Ectodermal cell (in vitro differentiated cells): Measurements from ENCODE around the gene TBC1D1.
"Not testable (repeated sequence)": the region's sequence is repeated elsewhere in the genome, so short reads cannot be mapped to it uniquely, and the experiment has no call there.

Source experiments
- H3K27ac ChIP-seq: 2 replicates; pipeline ENCODE4 v1.7.0; 2013; ENCODE audit warnings: mild to moderate bottlenecking, low read depth, low read length; ENCODE audit not compliant: insufficient read depth, poor library complexity, severe bottlenecking
- H3K27me3 ChIP-seq: 2 replicates; pipeline ENCODE4 v1.7.0; 2013; ENCODE audit warnings: mild to moderate bottlenecking, low read length; ENCODE audit not compliant: insufficient read depth, control insufficient read depth, poor library complexity, severe bottlenecking
- H3K36me3 ChIP-seq: one replicate; pipeline ENCODE4 v1.7.0; 2013; ENCODE audit warnings: low read length; ENCODE audit not compliant: control insufficient read depth, insufficient read depth
- H3K4me1 ChIP-seq: one replicate; pipeline ENCODE4 v1.7.0; 2013; ENCODE audit warnings: low read length; ENCODE audit not compliant: control insufficient read depth, insufficient read depth
- H3K4me3 ChIP-seq: 2 replicates; pipeline ENCODE4 v1.7.0; 2013; ENCODE audit warnings: low read depth, low read length, control low read depth; ENCODE audit not compliant: insufficient read depth
- H3K9me3 ChIP-seq: 2 replicates; pipeline ENCODE4 v1.7.0; 2013; ENCODE audit warnings: mild to moderate bottlenecking, low read length, moderate library complexity; ENCODE audit not compliant: control insufficient read depth
- WGBS, 2 experiments: methylation state at CpG; one replicate each; pipeline ENCODE4 v1.1.7; 2013; ENCODE audit warnings: missing lambda C conversion rate in 2 of 2; 5-methylcytosine and 5-hydroxymethylcytosine counted together

The TBC1D1 gene

GRCh38 chr4:38020386-38020785 lies 129.5 kb downstream of the TBC1D1 start:
- Histone ChIP-seq H3K27ac (no peak overlapping the region), H3K4me1 (no peaks in the 10 kb centered on the region), H3K4me3 (no peak overlapping the region), H3K36me3 (peaks cover 23% of the 10 kb centered on the region), H3K27me3 (no peaks in the 10 kb centered on the region), H3K9me3 (no peaks in the 10 kb centered on the region)
- 95% methylated on average over 7 of the region's 7 CpGs for WGBS, 2 experiments

GRCh38 chr4:38020961-38021360 lies 130.1 kb downstream of the TBC1D1 start:
- H3K27ac ChIP-seq, H3K4me1 ChIP-seq, H3K27me3 ChIP-seq, H3K4me3 ChIP-seq, H3K9me3 ChIP-seq: not testable (repeated sequence)
- 92% methylated on average over 4 of the region's 4 CpGs for WGBS, 2 experiments
- H3K36me3 ChIP-seq = peaks cover 23% of the 10 kb centered on the region

- Histone ChIP-seq H3K4me3 (no peak overlapping the region), H3K27me3 (no peaks in the 10 kb centered on the region), H3K9me3 (no peaks in the 10 kb centered on the region), H3K27ac (no peak overlapping the region), H3K4me1 (no peaks in the 10 kb centered on the region), H3K36me3 (peaks cover 23% of the 10 kb centered on the region)
- 90 to 93% methylated on average over 3 of the region's 3 CpGs for WGBS, 2 experiments
These were observed 130.9 kb downstream of the TBC1D1 start for GRCh38 chr4:38021751-38022150.

- no peak overlapping the region for H3K27ac ChIP-seq
- no peaks in the 10 kb centered on the region for H3K4me1 ChIP-seq
- no peak overlapping the region for H3K4me3 ChIP-seq
- H3K9me3 ChIP-seq = no peaks in the 10 kb centered on the region
- whole genome bisulfite sequencing, 2 experiments = 86 to 88% methylated on average over 12 of the region's 13 CpGs
- H3K27me3 ChIP-seq = no peaks in the 10 kb centered on the region
- H3K36me3 ChIP-seq = peaks cover 23% of the 10 kb centered on the region
These were observed 132.7 kb downstream of the TBC1D1 start for GRCh38 chr4:38023347-38024205.

DNA sequence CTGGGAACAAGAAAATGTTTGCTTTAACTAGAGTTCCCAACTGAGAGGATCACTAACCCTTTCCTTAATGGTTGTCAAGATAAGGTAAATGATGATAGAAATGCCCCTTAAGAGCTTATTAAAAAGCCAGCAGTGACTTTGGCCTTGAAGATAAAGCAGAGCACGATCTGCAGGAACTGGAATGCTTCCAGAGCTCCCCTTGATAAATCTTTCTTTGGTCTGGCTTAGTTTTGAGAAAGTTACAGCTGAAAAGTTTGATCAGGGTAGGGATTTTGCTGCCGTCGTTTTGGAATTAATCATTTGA lies 133.3 kb downstream of the TBC1D1 start:
- Histone ChIP-seq H3K36me3 (peaks cover 23% of the 10 kb centered on the region), H3K27me3 (no peaks in the 10 kb centered on the region), H3K27ac (no peak overlapping the region), H3K9me3 (no peaks in the 10 kb centered on the region), H3K4me3 (no peak overlapping the region), H3K4me1 (no peaks in the 10 kb centered on the region)
- 87 to 94% methylated on average over 1 of the region's 3 CpGs for WGBS, 2 experiments

GRCh38 chr4:38025665-38026064 lies 134.8 kb downstream of the TBC1D1 start:
- no peak overlapping the region for H3K4me3 ChIP-seq
- WGBS, 2 experiments = 93 to 94% methylated on average over 7 of the region's 7 CpGs

DNA sequence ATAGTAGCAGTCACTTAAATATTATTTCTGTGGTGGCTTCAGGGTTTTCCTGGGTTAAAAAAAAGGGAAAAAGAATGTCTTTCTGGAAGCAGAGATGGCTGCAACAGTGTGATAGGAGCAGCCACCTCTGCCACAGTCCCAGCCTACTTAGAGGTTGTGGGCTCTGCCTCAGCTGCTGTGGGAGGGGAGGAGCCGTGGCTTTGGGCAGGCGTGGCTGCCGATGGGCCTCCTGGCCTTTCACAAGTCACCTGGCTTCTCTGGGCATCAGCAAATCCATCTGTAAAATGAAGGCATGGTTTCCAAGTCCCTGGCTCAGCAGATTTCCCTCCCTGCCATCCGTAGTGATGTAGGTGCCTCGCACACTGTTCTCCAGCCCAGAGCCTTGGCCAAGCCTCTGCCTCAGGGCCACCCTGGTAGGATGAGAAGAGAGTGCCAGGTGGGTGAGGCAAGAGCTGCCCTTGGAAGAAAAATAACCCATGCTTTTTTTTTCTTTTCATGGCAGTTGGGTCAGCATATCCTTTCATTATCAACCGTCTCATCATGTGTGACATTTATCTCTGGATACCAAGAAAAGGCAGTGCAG lies 135.4 kb downstream of the TBC1D1 start:
- no peaks in the 10 kb centered on the region for H3K9me3 ChIP-seq
- WGBS, 2 experiments = 96 to 97% methylated on average over 6 of the region's 6 CpGs
- no peaks in the 10 kb centered on the region for H3K4me1 ChIP-seq
- no peak overlapping the region for H3K4me3 ChIP-seq
- H3K27me3 ChIP-seq = no peaks in the 10 kb centered on the region
- peaks cover 16% of the 10 kb centered on the region for H3K36me3 ChIP-seq
- H3K27ac ChIP-seq = no peak overlapping the region

More at GRCh38 chr4:38025665-38026064, 134.8 kb downstream of the TBC1D1 start:
- Histone ChIP-seq H3K27me3 (no peaks in the 10 kb centered on the region), H3K9me3 (no peaks in the 10 kb centered on the region), H3K4me1 (no peaks in the 10 kb centered on the region), H3K27ac (no peak overlapping the region), H3K36me3 (peaks cover 20% of the 10 kb centered on the region)

DNA sequence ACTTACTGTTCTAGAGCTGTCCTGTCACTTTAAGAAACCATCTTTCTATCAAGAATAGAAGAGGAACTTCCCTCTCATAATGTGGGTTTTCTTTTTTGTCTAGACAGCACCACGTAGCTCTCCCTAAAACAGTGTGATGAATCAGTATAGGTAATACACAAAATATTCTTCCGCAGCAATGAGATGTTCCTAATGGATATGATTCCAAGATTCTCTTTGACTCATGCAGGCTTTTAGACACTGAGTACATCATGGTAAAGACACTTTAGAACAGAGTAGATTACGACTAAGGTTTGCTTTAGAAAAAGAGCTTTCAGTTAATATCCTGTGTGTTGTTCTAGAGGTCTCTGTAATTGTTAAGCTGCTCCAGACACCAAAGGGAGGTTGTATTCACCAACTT lies 139.1 kb downstream of the TBC1D1 start:
- H3K4me1 ChIP-seq = no peaks in the 10 kb centered on the region
- 46 to 67% methylated on average over 2 to 3 of the region's 3 CpGs for WGBS, 2 experiments
- no peaks in the 10 kb centered on the region for H3K27me3 ChIP-seq
- no peaks in the 10 kb centered on the region for H3K9me3 ChIP-seq
- H3K36me3 ChIP-seq = peaks cover 3% of the 10 kb centered on the region
- no peak overlapping the region for H3K27ac ChIP-seq
- H3K4me3 ChIP-seq = no peak overlapping the region

GRCh38 chr4:38034986-38035882 lies 144.3 kb downstream of the TBC1D1 start:
- Histone ChIP-seq H3K4me3 (no peak overlapping the region), H3K27me3 (no peaks in the 10 kb centered on the region), H3K4me1 (no peaks in the 10 kb centered on the region), H3K9me3 (no peaks in the 10 kb centered on the region), H3K27ac (no peak overlapping the region), H3K36me3 (no peaks in the 10 kb centered on the region)
- 77 to 78% methylated on average over 11 of the region's 11 CpGs for WGBS, 2 experiments

GRCh38 chr4:38036548-38036947 lies 145.7 kb downstream of the TBC1D1 start:
- Histone ChIP-seq H3K4me1 (no peaks in the 10 kb centered on the region), H3K9me3 (no peaks in the 10 kb centered on the region), H3K36me3 (no peaks in the 10 kb centered on the region), H3K4me3 (no peak overlapping the region), H3K27me3 (no peaks in the 10 kb centered on the region), H3K27ac (no peak overlapping the region)
- 93 to 95% methylated on average over 4 of the region's 4 CpGs for WGBS, 2 experiments
